SK-N-MC (cell line): ENCODE data around the gene RUNX2.

Experiments
- EZH2 ChIP-seq: fragments of 200-600 bp; sonication (generic); IDR thresholded peaks from one replicate; pipeline ENCODE4 v1.6.1; 2017; ENCODE audit warnings: antibody characterized with exemption
- FOXP2 ChIP-seq: optimal IDR thresholded peaks from 2 replicates; pipeline ENCODE3; 2011; ENCODE audit warnings: mild to moderate bottlenecking, moderate library complexity; ENCODE audit not compliant: insufficient read depth; ENCODE audit errors: extremely low read length, control extremely low read depth
- POLR2AphosphoS5 ChIP-seq: IDR thresholded peaks from 2 replicates; pipeline ENCODE4 v1.6.1; 2012; ENCODE audit warnings: mild to moderate bottlenecking, low read depth, low read length, borderline replicate concordance

GRCh38 chr6:45423824-45424450 is 95.8 kb downstream of the RUNX2 start:
- no peak for TF ChIP-seq POLR2AphosphoS5
- no peak for TF ChIP-seq EZH2
- TF ChIP-seq FOXP2, result no peak
